Measurements from ENCODE around the gene POC5.

The POC5 gene

GRCh38 chr5:75632321-75632720 is 84.9 kb downstream of the POC5 start:
- no peak overlapping the region for H3K27ac ChIP-seq (ENCODE audit: insufficient read depth in 1 of 2, low read depth in 1 of 2, low read length in 2 of 2, poor library complexity in 1 of 2, severe bottlenecking in 2 of 2)
- no peaks in the 10 kb centered on the region for H3K27me3 ChIP-seq (replicated peaks in 2 of 5; ENCODE audit: control insufficient read depth in 4 of 5, insufficient read depth in 5 of 5, low read length in 4 of 5)
- 86% methylated on average over 1 of the region's 1 CpG for WGBS (ENCODE audit: insufficient coverage)
- H3K4me3 ChIP-seq (ENCODE audit: control insufficient read depth in 1 of 7, extremely low read depth in 1 of 7, insufficient read depth in 4 of 7, low read depth in 2 of 7, low read length in 6 of 7) = no peak overlapping the region
- H3K9me3 ChIP-seq (ENCODE audit: control extremely low read depth in 1 of 5, control insufficient read depth in 4 of 5, insufficient read depth in 2 of 5, low read depth in 1 of 5, low read length in 4 of 5) = peaks cover 0 to 5% (median 0%) of the 10 kb centered on the region in 5 experiments
- DNase-seq = no peak
- no peaks in the 10 kb centered on the region for H3K36me3 ChIP-seq (ENCODE audit: control insufficient read depth in 4 of 4, insufficient read depth in 4 of 4, low read length in 3 of 4)
- ChIA-PET POLR2A (no interaction called here), CTCF (interaction anchor here (0.9 to 3.0 kb wide), 2 partner anchors 12 to 24 kb away, joined by 3 to 10 read pairs; no protein-coding TSS in a partner anchor)
- H3K4me1 ChIP-seq (ENCODE audit: control extremely low read depth in 1 of 4, control insufficient read depth in 4 of 4, insufficient read depth in 4 of 4, low read length in 3 of 4) = peaks cover 0 to 11% (median 3%) of the 10 kb centered on the region in 4 experiments

DNA sequence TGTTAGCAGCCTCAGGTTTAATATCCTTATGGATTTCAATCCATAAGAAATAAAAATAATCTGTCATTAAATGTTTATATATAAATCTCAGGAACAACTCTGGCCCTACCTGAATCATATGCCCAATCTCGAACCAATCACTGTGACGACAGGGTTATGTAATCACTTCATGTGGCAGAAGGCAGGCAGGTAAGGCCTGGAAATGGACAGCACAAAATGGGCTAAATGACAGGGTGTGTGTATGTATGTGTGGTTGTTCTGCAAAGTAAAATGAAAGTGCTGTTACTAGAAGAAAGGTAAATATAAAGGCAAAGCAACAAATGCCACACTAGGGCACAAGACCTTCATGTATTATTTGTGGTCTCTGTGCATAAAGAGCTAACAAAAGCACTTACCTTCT is 86.4 kb downstream of the POC5 start:
- CTCF ChIA-PET = interaction anchor here (3.0 kb wide), 1 partner anchor 10 kb away, joined by 10 read pairs; no protein-coding TSS in a partner anchor
- H3K4me1 ChIP-seq (ENCODE audit: control extremely low read depth in 1 of 4, control insufficient read depth in 4 of 4, insufficient read depth in 4 of 4, low read length in 3 of 4) = peaks cover 0 to 18% (median 3%) of the 10 kb centered on the region in 4 experiments
- no CpG with 5 or more reads among the region's 2 CpGs for WGBS (ENCODE audit: insufficient coverage)
- no peaks in the 10 kb centered on the region for H3K36me3 ChIP-seq (ENCODE audit: control insufficient read depth in 4 of 4, insufficient read depth in 4 of 4, low read length in 3 of 4)
- no peak for DNase-seq
- H3K9me3 ChIP-seq (ENCODE audit: control extremely low read depth in 1 of 5, control insufficient read depth in 4 of 5, insufficient read depth in 2 of 5, low read depth in 1 of 5, low read length in 4 of 5) = peaks cover 0 to 5% (median 0%) of the 10 kb centered on the region in 5 experiments
- POLR2A ChIA-PET = no interaction called here
- H3K27ac ChIP-seq (ENCODE audit: insufficient read depth in 1 of 2, low read depth in 1 of 2, low read length in 2 of 2, poor library complexity in 1 of 2, severe bottlenecking in 2 of 2) = no peak overlapping the region
- H3K4me3 ChIP-seq (ENCODE audit: control insufficient read depth in 1 of 7, extremely low read depth in 1 of 7, insufficient read depth in 4 of 7, low read depth in 2 of 7, low read length in 6 of 7) = no peak overlapping the region
- no peaks in the 10 kb centered on the region for H3K27me3 ChIP-seq (replicated peaks in 2 of 5; ENCODE audit: control insufficient read depth in 4 of 5, insufficient read depth in 5 of 5, low read length in 4 of 5)

DNA sequence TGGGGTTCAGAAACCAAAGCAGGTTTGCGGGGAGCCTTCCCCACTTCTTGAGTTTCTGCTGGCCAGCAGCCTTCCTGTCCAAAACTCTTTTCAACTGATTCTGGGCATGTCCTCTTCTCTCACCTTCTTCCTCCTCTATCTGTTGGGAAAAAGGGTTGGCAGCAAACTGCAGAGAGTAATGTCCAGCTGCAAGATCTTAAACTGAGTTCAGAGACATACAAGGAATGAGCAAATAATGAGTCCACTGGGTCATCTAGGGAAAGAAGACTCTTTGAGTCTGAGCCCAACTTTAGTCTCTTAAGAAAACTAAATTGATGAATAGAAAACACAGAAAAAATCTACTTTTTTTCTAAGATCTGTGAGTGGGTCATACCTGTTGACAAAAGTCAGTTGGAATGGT is 89.4 kb downstream of the POC5 start:
- no peaks in the 10 kb centered on the region for H3K36me3 ChIP-seq (ENCODE audit: control insufficient read depth in 4 of 4, insufficient read depth in 4 of 4, low read length in 3 of 4)
- no peak for DNase-seq
- 100% methylated on average over 1 of the region's 1 CpG for WGBS (ENCODE audit: insufficient coverage)
- H3K4me3 ChIP-seq (ENCODE audit: control insufficient read depth in 1 of 7, extremely low read depth in 1 of 7, insufficient read depth in 4 of 7, low read depth in 2 of 7, low read length in 6 of 7) = no peak overlapping the region
- POLR2A ChIA-PET = no interaction called here
- no peaks in the 10 kb centered on the region for H3K27me3 ChIP-seq (replicated peaks in 2 of 5; ENCODE audit: control insufficient read depth in 4 of 5, insufficient read depth in 5 of 5, low read length in 4 of 5)
- H3K9me3 ChIP-seq (ENCODE audit: control extremely low read depth in 1 of 5, control insufficient read depth in 4 of 5, insufficient read depth in 2 of 5, low read depth in 1 of 5, low read length in 4 of 5) = no peaks in the 10 kb centered on the region
- no peak overlapping the region for H3K27ac ChIP-seq (ENCODE audit: insufficient read depth in 1 of 2, low read depth in 1 of 2, low read length in 2 of 2, poor library complexity in 1 of 2, severe bottlenecking in 2 of 2)
- H3K4me1 ChIP-seq (ENCODE audit: control extremely low read depth in 1 of 4, control insufficient read depth in 4 of 4, insufficient read depth in 4 of 4, low read length in 3 of 4) = peaks cover 0 to 15% (median 0%) of the 10 kb centered on the region in 4 experiments
- CTCF ChIA-PET = no interaction called here

DNA sequence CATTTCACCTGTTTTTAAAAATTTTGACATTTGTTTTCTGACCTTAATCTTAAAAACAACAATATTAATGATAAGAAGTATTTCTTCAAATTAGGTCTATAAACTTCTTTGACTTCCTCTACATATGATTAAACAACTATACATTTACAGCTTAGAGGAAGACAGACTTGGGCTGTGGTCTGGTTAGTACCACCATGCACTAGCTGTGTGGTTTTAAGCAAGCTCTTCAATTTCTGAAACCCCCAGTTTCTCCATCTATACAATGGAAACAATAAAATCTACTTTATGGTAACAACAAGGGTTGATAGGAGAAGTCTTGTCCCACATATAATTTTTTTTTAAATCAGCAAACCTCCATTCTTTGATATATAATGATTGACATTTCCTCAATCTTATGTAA is 90.3 kb downstream of the POC5 start:
- Histone ChIP-seq H3K4me1 (ENCODE audit: control extremely low read depth in 1 of 4, control insufficient read depth in 4 of 4, insufficient read depth in 4 of 4, low read length in 3 of 4) (peaks cover 0 to 15% (median 0%) of the 10 kb centered on the region in 4 experiments), H3K4me3 (ENCODE audit: control insufficient read depth in 1 of 7, extremely low read depth in 1 of 7, insufficient read depth in 4 of 7, low read depth in 2 of 7, low read length in 6 of 7) (no peak overlapping the region), H3K27ac (ENCODE audit: insufficient read depth in 1 of 2, low read depth in 1 of 2, low read length in 2 of 2, poor library complexity in 1 of 2, severe bottlenecking in 2 of 2) (no peak overlapping the region), H3K36me3 (ENCODE audit: control insufficient read depth in 4 of 4, insufficient read depth in 4 of 4, low read length in 3 of 4) (no peaks in the 10 kb centered on the region), H3K27me3 (replicated peaks in 2 of 5; ENCODE audit: control insufficient read depth in 4 of 5, insufficient read depth in 5 of 5, low read length in 4 of 5) (peaks cover 0 to 6% (median 0%) of the 10 kb centered on the region in 5 experiments), H3K9me3 (ENCODE audit: control extremely low read depth in 1 of 5, control insufficient read depth in 4 of 5, insufficient read depth in 2 of 5, low read depth in 1 of 5, low read length in 4 of 5) (no peaks in the 10 kb centered on the region)
- no peak for DNase-seq
- ChIA-PET POLR2A (no interaction called here), CTCF (no interaction called here)

All from common myeloid progenitor, CD34-positive (primary cell).